HepG2 (cell line): Measurements from ENCODE around the gene FCHSD1. TPM values are rescaled to one million over a fixed set of nuclear protein-coding genes. Genes with fewer than 3 reads are reported as not detected.

Experiments
- ATAC-seq: fragments of 200-7000 bp; cut with Tn5 transposase; 3 replicates; pipeline ENCODE4 v1.9.1; 2020; ENCODE audit warnings: mild to moderate bottlenecking, moderate library complexity
- BruUV-seq: library from RNA; stranded (reverse); fragments of 400-500 nt; replicated peaks from 2 replicates; lab custom pipeline; 2021; lab: Mats Ljungman, UMichigan
- CTCF ChIA-PET: fragments of 300-600 bp; formaldehyde crosslinking; extraction: SDS; loops from one replicate; lab custom pipeline; 2021; ENCODE audit warnings: low total read pairs, inconsistent platforms, low intra/inter-chr PET ratio; lab: Yijun Ruan, JAX
- POLR2A ChIA-PET: fragments of 350-600 bp; sonication (Branson Sonifier 250); formaldehyde crosslinking; loops from one replicate; lab custom pipeline; 2020; ENCODE audit warnings: antibody characterized with exemption, inconsistent platforms; lab: Yijun Ruan, JAX
- DNase-seq: peaks from one replicate; pipeline ENCODE4 v3.0.0-alpha.2; 2015; ENCODE audit warnings: low spot score
- FAIRE-seq: peaks from 3 replicates; lab custom pipeline; 2011; peaks lifted over from hg19 to GRCh38; lab: Jason Lieb, UNC
- H2AFZ ChIP-seq: one replicate; pipeline ENCODE4 v1.6.1; 2011; ENCODE audit warnings: low read length, inconsistent platforms
- H3K27ac ChIP-seq: fragments of 300-600 bp; 3 replicates; pipeline ENCODE4 v1.8.0; 2011; ENCODE audit warnings: mixed run types, mild to moderate bottlenecking, mixed read lengths, low read length, inconsistent platforms; ENCODE audit not compliant: insufficient read depth; ENCODE audit errors: extremely low read length
- H3K27me3 ChIP-seq, 2 experiments: fragments of 200-600 bp in 1 of 2; 2 replicates in 1 of 2; 3 replicates in 1 of 2; pipeline versions ENCODE4 v1.6.0 to v1.8.0; 2011; ENCODE audit warnings: low read length in 2 of 2, mild to moderate bottlenecking in 2 of 2, moderate library complexity in 2 of 2, inconsistent platforms in 1 of 2; ENCODE audit not compliant: insufficient read depth in 2 of 2, control insufficient read depth in 1 of 2
- H3K36me3 ChIP-seq, 2 experiments: fragments of 200-600 bp in 1 of 2; replicated peaks in 1 of 2; 2 replicates in 1 of 2; 3 replicates in 1 of 2; pipeline versions ENCODE4 v1.5.1 to v1.8.0; 2011; ENCODE audit warnings: low read length in 2 of 2, inconsistent platforms in 1 of 2; ENCODE audit not compliant: insufficient read depth in 2 of 2, control insufficient read depth in 1 of 2
- H3K4me1 ChIP-seq: 2 replicates; pipeline ENCODE4 v1.5.1; 2012; ENCODE audit warnings: low read length, inconsistent platforms; ENCODE audit not compliant: insufficient read depth
- H3K4me2 ChIP-seq: 2 replicates; pipeline ENCODE4 v1.6.0; 2011; ENCODE audit warnings: low read depth, low read length, inconsistent platforms
- H3K4me3 ChIP-seq, 3 experiments: fragments of 200-600 bp in 1 of 3; sonication (generic), shearing (Covaris generic) in 1 of 3; replicated peaks in 1 of 3; 2 replicates each; pipeline ENCODE4 v1.5.1; 2011 to 2016; ENCODE audit warnings: low read length in 3 of 3, inconsistent platforms in 2 of 3, low read depth in 2 of 3, mild to moderate bottlenecking in 2 of 3, control low read depth in 1 of 3, mixed read lengths in 1 of 3; ENCODE audit not compliant: insufficient read depth in 1 of 3
- H3K79me2 ChIP-seq: one replicate; pipeline ENCODE4 v1.6.1; 2011; ENCODE audit warnings: low read length, inconsistent platforms; ENCODE audit not compliant: insufficient read depth
- H3K9ac ChIP-seq: 2 replicates; pipeline ENCODE4 v1.6.0; 2011; ENCODE audit warnings: mild to moderate bottlenecking, low read depth, low read length, inconsistent platforms; ENCODE audit not compliant: insufficient read depth
- H3K9me3 ChIP-seq: 2 replicates; pipeline ENCODE4 v1.5.1; 2012; ENCODE audit warnings: mild to moderate bottlenecking, low read length
- H4K20me1 ChIP-seq: 2 replicates; pipeline ENCODE4 v1.6.0; 2011; ENCODE audit warnings: inconsistent platforms, mild to moderate bottlenecking, low read length, moderate library complexity; ENCODE audit not compliant: insufficient read depth
- CHD4 ChIP-seq: fragments of 200-600 bp; sonication (generic); IDR thresholded peaks from 2 replicates; pipeline ENCODE4 v1.7.0; 2017; ENCODE audit warnings: mild to moderate bottlenecking, low read length, borderline replicate concordance
- ELF1 ChIP-seq: sonication (generic); formaldehyde crosslinking; IDR thresholded peaks from 2 replicates; pipeline ENCODE4 v1.4.0; 2020; ENCODE audit warnings: missing genetic modification reagents
- MATR3 ChIP-seq: sonication (generic); formaldehyde crosslinking; IDR thresholded peaks from 2 replicates; pipeline ENCODE4 v1.4.0; 2020; ENCODE audit warnings: missing genetic modification reagents
- NFE2L2 ChIP-seq: fragments of 150-350 bp; IDR thresholded peaks from 2 replicates; pipeline ENCODE4 v1.6.1; 2014; ENCODE audit warnings: low read length
- RBM39 ChIP-seq: fragments of 200-400 bp; formaldehyde crosslinking; IDR thresholded peaks from one replicate; pipeline ENCODE4 v1.6.1; 2018; ENCODE audit warnings: antibody characterized with exemption, mild to moderate bottlenecking, low read depth, low read length; ENCODE audit not compliant: poor library complexity, severe bottlenecking
- SCMH1 ChIP-seq: sonication (generic); formaldehyde crosslinking; IDR thresholded peaks from 2 replicates; pipeline ENCODE4 v1.9.0; 2021; ENCODE audit warnings: missing genetic modification reagents, mild to moderate bottlenecking, borderline replicate concordance
- SRY ChIP-seq: sonication (generic); formaldehyde crosslinking; IDR thresholded peaks from 2 replicates; pipeline ENCODE4 v1.8.0; 2022; ENCODE audit warnings: mild to moderate bottlenecking, missing genetic modification reagents
- ZFYVE20 ChIP-seq: sonication (generic); formaldehyde crosslinking; IDR thresholded peaks from 2 replicates; pipeline ENCODE4 v1.8.0; 2023; ENCODE audit warnings: low read depth, mild to moderate bottlenecking, moderate library complexity, missing genetic modification reagents, borderline replicate concordance
- ZMYM3 ChIP-seq: sonication (generic); formaldehyde crosslinking; IDR thresholded peaks from 2 replicates; pipeline ENCODE4 v1.5.1; 2020; ENCODE audit warnings: mild to moderate bottlenecking, missing genetic modification reagents
- ZNF619 ChIP-seq: sonication (generic); formaldehyde crosslinking; IDR thresholded peaks from 2 replicates; pipeline ENCODE4 v1.4.0; 2020; ENCODE audit warnings: mild to moderate bottlenecking, missing genetic modification reagents
- ZNF629 ChIP-seq: sonication (generic); formaldehyde crosslinking; conservative IDR thresholded peaks from 2 replicates; pipeline ENCODE4 v1.5.0; 2020; ENCODE audit warnings: missing genetic modification reagents
- WGBS: methylation state at CpG from one replicate; pipeline ENCODE4 v1.1.6; 2017; ENCODE audit warnings: low lambda C conversion rate; 5-methylcytosine and 5-hydroxymethylcytosine counted together
- in situ Hi-C: cut with HindIII; loops from 2 replicates; pipeline ENCODE4 v1.10.0; 2017; ENCODE audit warnings: low pct_unique_long_range_greater_than_20kb; ENCODE audit not compliant: extremely low pct_ligation_motif_present
- intact Hi-C: fragments of 100-400 bp; cut with micrococcal nuclease; formaldehyde crosslinking; loops from one replicate; pipeline ENCODE4 v1.10.0; 2022; ENCODE audit not compliant: unreplicated experiment
- polyA plus RNA-seq, 8 experiments: library from polyadenylated mRNA; depleted of rRNA in 3 of 8; stranded (reverse) in 7 of 8; unstranded in 1 of 8; fragments of >200 nt; fragmentation: Illumina TruSeq in 4 of 8; extraction: Trizol in 4 of 8; gene quantifications; 2 replicates each; pipeline versions ENCODE4 v1.2.1 to v1.2.3, GENCODE V29; 2011 to 2016; ENCODE audit warnings: low read depth in 4 of 8, missing spikeins in 1 of 8, mixed read lengths in 1 of 8; ENCODE audit not compliant: insufficient read depth in 1 of 8
- total RNA-seq, 5 experiments: library from RNA; depleted of rRNA; stranded (reverse); fragments of >200 nt; fragmentation: Illumina TruSeq; extraction: Trizol; gene quantifications; 2 replicates each; pipeline ENCODE4 v1.2.3, GENCODE V29; 2016; ENCODE audit warnings: low read depth in 1 of 5
- TF ChIP-seq, protein P1 (sequence below): IDR thresholded peaks from 2 replicates; pipeline ENCODE4 v1.6.1; 2016; ENCODE audit warnings: low read depth, control low read depth
- TF ChIP-seq, protein P2 (sequence below): sonication (generic); formaldehyde crosslinking; IDR thresholded peaks from 2 replicates; pipeline ENCODE4 v1.5.0; 2020; ENCODE audit warnings: missing genetic modification reagents, mild to moderate bottlenecking, borderline replicate concordance

The FCHSD1 gene
- total and polyA plus RNA-seq, 2 of the 13 experiments (the other 11 are each of a cell fraction or from before 2014, with no cell fraction given), result 5.5 to 15.4 TPM

GRCh38 chr5:141649972-141650371 lies 1.2 kb downstream of the FCHSD1 start:
- H3K4me1 ChIP-seq, result peaks cover 17% of the 10 kb centered on the region
- H3K9ac ChIP-seq, result no peak overlapping the region
- in situ Hi-C loops, result no loop called here
- peak overlapping the region; percentile 88; the same call in 1 of the 2 replicates for H3K4me2 ChIP-seq
- H3K36me3 ChIP-seq, result 0 out of 5 replicates have a peak, but pooled peaks cover 0 to 3% of the 10 kb centered on the region in 2 experiments
- ATAC-seq (no peak), FAIRE-seq (no peak), DNase-seq (no peak)
- H3K4me3 ChIP-seq, result no peak overlapping the region
- no peak overlapping the region for H2AFZ ChIP-seq
- TSS peak; percentile 54 for BruUV-seq
- ChIA-PET POLR2A (no interaction called here), CTCF (no interaction called here)
- H3K27me3 ChIP-seq, result peaks cover 0 to 3% of the 10 kb centered on the region in 2 experiments; a peak in 2 of 5 replicates
- no peaks in the 10 kb centered on the region for H3K79me2 ChIP-seq
- TF ChIP-seq ZNF629 (peak; percentile 84), ZMYM3 (peak; percentile 53; the same call in 1 of the 2 replicates), CHD4 (0 out of 2 replicates have a peak, but pooled peaks have one; percentile 47), ZNF619 (no peak)
- H4K20me1 ChIP-seq, result no peaks in the 10 kb centered on the region
- H3K27ac ChIP-seq, result no peak overlapping the region
- intact Hi-C loops, result no loop called here
- no peaks in the 10 kb centered on the region for H3K9me3 ChIP-seq

- no peak overlapping the region for H3K4me2 ChIP-seq
- H3K4me3 ChIP-seq, result no peak overlapping the region
- no peak for FAIRE-seq
- H4K20me1 ChIP-seq, result no peaks in the 10 kb centered on the region
- ChIA-PET CTCF (no interaction called here), POLR2A (no interaction called here)
- H3K36me3 ChIP-seq, result peaks cover 0 to 7% of the 10 kb centered on the region in 2 experiments; a peak in 1 of 5 replicates
- no peak for ATAC-seq
- peaks cover 17% of the 10 kb centered on the region for H3K4me1 ChIP-seq
- intact Hi-C loops (no loop called here), in situ Hi-C loops (no loop called here)
- no peak for DNase-seq
- no peaks in the 10 kb centered on the region for H3K9me3 ChIP-seq
- 97% methylated on average over 17 of the region's 17 CpGs for WGBS
- BruUV-seq, result no TSS peak
- H3K79me2 ChIP-seq, result no peaks in the 10 kb centered on the region
- no peak overlapping the region for H3K9ac ChIP-seq
- no peak overlapping the region for H3K27ac ChIP-seq
- TF ChIP-seq MATR3, result no peak
- no peak for TF ChIP-seq SRY (CRISPR knock-in tag)
- TF ChIP-seq ELF1 (CRISPR knock-in tag), result no peak
- TF ChIP-seq, protein P1, sequence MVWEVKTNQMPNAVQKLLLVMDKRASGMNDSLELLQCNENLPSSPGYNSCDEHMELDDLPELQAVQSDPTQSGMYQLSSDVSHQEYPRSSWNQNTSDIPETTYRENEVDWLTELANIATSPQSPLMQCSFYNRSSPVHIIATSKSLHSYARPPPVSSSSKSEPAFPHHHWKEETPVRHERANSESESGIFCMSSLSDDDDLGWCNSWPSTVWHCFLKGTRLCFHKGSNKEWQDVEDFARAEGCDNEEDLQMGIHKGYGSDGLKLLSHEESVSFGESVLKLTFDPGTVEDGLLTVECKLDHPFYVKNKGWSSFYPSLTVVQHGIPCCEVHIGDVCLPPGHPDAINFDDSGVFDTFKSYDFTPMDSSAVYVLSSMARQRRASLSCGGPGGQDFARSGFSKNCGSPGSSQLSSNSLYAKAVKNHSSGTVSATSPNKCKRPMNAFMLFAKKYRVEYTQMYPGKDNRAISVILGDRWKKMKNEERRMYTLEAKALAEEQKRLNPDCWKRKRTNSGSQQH, result no peak
- no peak for TF ChIP-seq ZFYVE20
- TF ChIP-seq NFE2L2, result no peak
- TF ChIP-seq SCMH1 (CRISPR knock-in tag), result no peak
- TF ChIP-seq, protein P2, sequence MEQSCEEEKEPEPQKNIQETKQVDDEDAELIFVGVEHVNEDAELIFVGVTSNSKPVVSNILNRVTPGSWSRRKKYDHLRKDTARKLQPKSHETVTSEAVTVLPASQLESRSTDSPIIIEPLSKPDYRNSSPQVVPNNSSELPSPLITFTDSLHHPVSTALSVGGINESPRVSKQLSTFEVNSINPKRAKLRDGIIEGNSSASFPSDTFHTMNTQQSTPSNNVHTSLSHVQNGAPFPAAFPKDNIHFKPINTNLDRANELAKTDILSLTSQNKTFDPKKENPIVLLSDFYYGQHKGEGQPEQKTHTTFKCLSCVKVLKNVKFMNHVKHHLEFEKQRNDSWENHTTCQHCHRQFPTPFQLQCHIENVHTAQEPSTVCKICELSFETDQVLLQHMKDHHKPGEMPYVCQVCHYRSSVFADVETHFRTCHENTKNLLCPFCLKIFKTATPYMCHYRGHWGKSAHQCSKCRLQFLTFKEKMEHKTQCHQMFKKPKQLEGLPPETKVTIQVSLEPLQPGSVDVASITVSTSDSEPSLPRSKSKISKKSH (CRISPR knock-in tag), result no peak
- no peak for TF ChIP-seq RBM39
- peaks cover 0 to 3% of the 10 kb centered on the region in 2 experiments; a peak in 2 of 5 replicates for H3K27me3 ChIP-seq
- no peak overlapping the region for H2AFZ ChIP-seq
These were observed 2.0 kb downstream of the FCHSD1 start for GRCh38 chr5:141649056-141649688.
